ENCODE data around the gene TLR5. TPM values are rescaled to one million over a fixed set of nuclear protein-coding genes. Genes with fewer than 3 reads are reported as not detected.

TLR5 gene
- total and polyA plus RNA-seq, 2 donors (not counting 1 experiment from before 2014, with no cell fraction given): 0.17 to 0.19 TPM

- TF ChIP-seq EZH2 (IDR thresholded peaks at IDR 0.05; ENCODE audit: low read length, missing control alignments): no peak
- no peak for TF ChIP-seq CTCF (conservative IDR thresholded peaks at IDR 0.05 in 1 of 2, IDR thresholded peaks at IDR 0.05 in 1 of 2; ENCODE audit: low read depth in 1 of 2, low read length in 2 of 2)
- peak in 1 of 2 donors; percentile 25 for DNase-seq (ENCODE audit: low read depth in 2 of 2)
Observed at GRCh38 chr1:223143537-223144248, 645 bp upstream of the TLR5 start.

GRCh38 chr1:223142269-223142668, 779 bp downstream of the TLR5 start:
- DNase-seq (ENCODE audit: low read depth in 2 of 2): no peak
- no peak for TF ChIP-seq EZH2 (IDR thresholded peaks at IDR 0.05; ENCODE audit: low read length, missing control alignments)
- TF ChIP-seq CTCF (conservative IDR thresholded peaks at IDR 0.05 in 1 of 2, IDR thresholded peaks at IDR 0.05 in 1 of 2; ENCODE audit: low read depth in 1 of 2, low read length in 2 of 2): no peak
- no peaks in the 10 kb centered on the region for H4K20me1 ChIP-seq (ENCODE audit: control insufficient read depth, extremely low read depth, insufficient read depth, low read length)
- no peaks in the 10 kb centered on the region for H3K36me3 ChIP-seq (ENCODE audit: control insufficient read depth, insufficient read depth, low read length)
- no peaks in the 10 kb centered on the region for H3K9me3 ChIP-seq (ENCODE audit: control insufficient read depth, insufficient read depth, low read depth, low read length)
- H3K4me2 ChIP-seq (ENCODE audit: extremely low read depth, insufficient read depth, low read length): no peak overlapping the region
- no peak overlapping the region for H3K27ac ChIP-seq (ENCODE audit: insufficient read depth, low read length)
- H3K9ac ChIP-seq (ENCODE audit: insufficient read depth, low read length): no peak overlapping the region
- peak overlapping the region in 2 of 4 experiments; percentile 31 to 64 for H3K4me3 ChIP-seq (replicated peaks in 1 of 4; ENCODE audit: control extremely low read depth in 1 of 4, insufficient read depth in 1 of 4, low read depth in 3 of 4, low read length in 4 of 4)
- H3K27me3 ChIP-seq (ENCODE audit: control insufficient read depth, insufficient read depth, low read length): peaks cover 3% of the 10 kb centered on the region
- no peaks in the 10 kb centered on the region for H3K79me2 ChIP-seq (ENCODE audit: control insufficient read depth, insufficient read depth, low read length)
- H3K4me1 ChIP-seq (ENCODE audit: control insufficient read depth, extremely low read depth, insufficient read depth, low read length): no peaks in the 10 kb centered on the region
- no peak overlapping the region for H2AFZ ChIP-seq (ENCODE audit: low read length)

More at GRCh38 chr1:223143537-223144248, 645 bp upstream of the TLR5 start:
- Histone ChIP-seq H3K27ac (ENCODE audit: insufficient read depth, low read length) (no peak overlapping the region), H2AFZ (ENCODE audit: low read length) (peak overlapping the region; percentile 74), H3K27me3 (ENCODE audit: control insufficient read depth, insufficient read depth, low read length) (peaks cover 3% of the 10 kb centered on the region), H3K9me3 (ENCODE audit: control insufficient read depth, insufficient read depth, low read depth, low read length) (no peaks in the 10 kb centered on the region), H4K20me1 (ENCODE audit: control insufficient read depth, extremely low read depth, insufficient read depth, low read length) (no peaks in the 10 kb centered on the region), H3K79me2 (ENCODE audit: control insufficient read depth, insufficient read depth, low read length) (no peaks in the 10 kb centered on the region), H3K4me1 (ENCODE audit: control insufficient read depth, extremely low read depth, insufficient read depth, low read length) (no peaks in the 10 kb centered on the region), H3K4me2 (ENCODE audit: extremely low read depth, insufficient read depth, low read length) (peak overlapping the region; percentile 82), H3K4me3 (replicated peaks in 1 of 4; ENCODE audit: control extremely low read depth in 1 of 4, insufficient read depth in 1 of 4, low read depth in 3 of 4, low read length in 4 of 4) (peak overlapping the region; percentile 43 to 64 (median 56)), H3K36me3 (ENCODE audit: control insufficient read depth, insufficient read depth, low read length) (no peaks in the 10 kb centered on the region), H3K9ac (ENCODE audit: insufficient read depth, low read length) (no peak overlapping the region)

GRCh38 chr1:223140611-223141405, 2.2 kb downstream of the TLR5 start:
- Histone ChIP-seq H3K9me3 (ENCODE audit: control insufficient read depth, insufficient read depth, low read depth, low read length) (no peaks in the 10 kb centered on the region), H3K4me3 (replicated peaks in 1 of 4; ENCODE audit: control extremely low read depth in 1 of 4, insufficient read depth in 1 of 4, low read depth in 3 of 4, low read length in 4 of 4) (no peak overlapping the region), H3K9ac (ENCODE audit: insufficient read depth, low read length) (no peak overlapping the region), H3K27me3 (ENCODE audit: control insufficient read depth, insufficient read depth, low read length) (peaks cover 3% of the 10 kb centered on the region), H3K36me3 (ENCODE audit: control insufficient read depth, insufficient read depth, low read length) (no peaks in the 10 kb centered on the region), H3K4me2 (ENCODE audit: extremely low read depth, insufficient read depth, low read length) (peak overlapping the region; percentile 15), H4K20me1 (ENCODE audit: control insufficient read depth, extremely low read depth, insufficient read depth, low read length) (no peaks in the 10 kb centered on the region), H3K27ac (ENCODE audit: insufficient read depth, low read length) (no peak overlapping the region), H2AFZ (ENCODE audit: low read length) (no peak overlapping the region), H3K79me2 (ENCODE audit: control insufficient read depth, insufficient read depth, low read length) (no peaks in the 10 kb centered on the region), H3K4me1 (ENCODE audit: control insufficient read depth, extremely low read depth, insufficient read depth, low read length) (no peaks in the 10 kb centered on the region)
- DNase-seq (ENCODE audit: low read depth in 2 of 2): no peak
- TF ChIP-seq CTCF (conservative IDR thresholded peaks at IDR 0.05 in 1 of 2, IDR thresholded peaks at IDR 0.05 in 1 of 2; ENCODE audit: low read depth in 1 of 2, low read length in 2 of 2) (no peak), EZH2 (IDR thresholded peaks at IDR 0.05; ENCODE audit: low read length, missing control alignments) (no peak)
